ENCODE results near the gene DENND1A.
"Not testable (repeated sequence)": the region's sequence is repeated elsewhere in the genome, so short reads cannot be mapped to it uniquely, and the experiment has no call there.

The DENND1A gene

DNA sequence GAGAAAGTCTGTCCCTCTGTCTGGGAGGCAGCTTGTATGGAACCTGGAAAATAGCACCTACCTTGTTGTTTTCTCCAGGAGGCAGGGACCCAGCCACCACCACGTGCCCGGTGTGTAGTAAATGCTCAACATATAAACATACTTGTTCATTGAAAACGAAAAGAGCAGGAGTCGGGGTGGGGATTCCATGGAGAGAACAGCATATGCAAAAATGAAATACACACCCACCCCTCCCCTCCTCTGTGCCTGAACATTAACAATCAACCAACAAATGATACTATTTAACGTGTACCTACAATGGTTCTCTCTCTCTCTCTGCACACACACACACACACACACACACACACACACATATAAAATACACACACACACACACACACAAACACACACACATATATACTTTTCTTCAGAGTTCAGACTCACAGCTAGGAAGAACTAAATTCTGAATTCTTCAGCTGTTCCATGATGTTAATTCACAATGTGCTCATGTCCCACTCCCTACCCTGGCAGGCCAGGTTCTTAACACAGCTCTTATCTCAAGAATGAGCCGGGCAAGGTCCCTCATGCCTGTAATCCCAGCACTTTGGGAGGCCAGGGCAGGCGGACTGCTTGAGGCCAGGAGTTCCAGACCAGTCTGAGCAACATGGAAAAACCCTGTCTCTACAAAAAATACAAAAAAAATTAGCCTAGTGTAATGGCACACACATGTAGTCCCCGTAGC is 16.3 kb upstream of the DENND1A start:
- no peak for DNase-seq (ENCODE audit: low read depth, low spot score)

DNA sequence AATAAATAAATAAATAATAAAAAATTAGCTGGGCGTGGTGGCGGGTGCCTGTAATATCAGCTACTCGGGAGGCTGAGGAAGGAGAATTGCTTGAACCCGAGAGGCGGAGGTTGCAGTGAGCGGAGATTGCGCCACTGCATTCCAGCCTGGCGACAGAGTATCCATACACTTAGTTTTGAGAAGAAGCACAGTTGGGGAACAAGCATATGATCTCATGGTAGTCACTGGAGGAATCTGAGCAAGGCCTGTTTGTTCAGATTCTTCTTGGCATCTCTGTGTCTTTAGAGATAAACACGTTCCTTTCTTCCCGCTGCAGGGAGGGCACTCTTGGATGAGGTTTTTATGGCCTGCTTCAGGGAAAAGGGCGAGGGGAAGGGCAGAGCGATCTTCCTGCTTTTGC is 15.6 kb upstream of the DENND1A start:
- DNase-seq (ENCODE audit: low read depth, low spot score), result no peak

DNA sequence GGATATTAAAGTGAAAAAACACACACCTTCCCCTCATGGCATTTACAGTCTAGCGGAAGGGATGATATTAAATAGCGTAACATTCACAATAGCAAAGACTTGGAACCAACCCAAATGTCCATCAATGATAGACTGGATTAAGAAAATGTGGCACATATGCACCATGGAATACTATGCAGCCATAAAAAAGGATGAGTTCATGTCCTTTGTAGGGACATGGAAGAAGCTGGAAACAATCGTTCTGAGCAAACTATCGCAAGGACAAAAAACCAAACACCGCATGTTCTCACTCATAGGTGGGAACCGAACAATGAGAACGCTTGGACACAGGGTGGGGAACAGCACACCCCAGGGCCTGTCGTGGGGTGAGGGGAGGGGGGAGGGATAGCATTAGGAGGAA is 14.5 kb upstream of the DENND1A start:
- DNase-seq (ENCODE audit: low read depth, low spot score), result not testable (repeated sequence)

DNA sequence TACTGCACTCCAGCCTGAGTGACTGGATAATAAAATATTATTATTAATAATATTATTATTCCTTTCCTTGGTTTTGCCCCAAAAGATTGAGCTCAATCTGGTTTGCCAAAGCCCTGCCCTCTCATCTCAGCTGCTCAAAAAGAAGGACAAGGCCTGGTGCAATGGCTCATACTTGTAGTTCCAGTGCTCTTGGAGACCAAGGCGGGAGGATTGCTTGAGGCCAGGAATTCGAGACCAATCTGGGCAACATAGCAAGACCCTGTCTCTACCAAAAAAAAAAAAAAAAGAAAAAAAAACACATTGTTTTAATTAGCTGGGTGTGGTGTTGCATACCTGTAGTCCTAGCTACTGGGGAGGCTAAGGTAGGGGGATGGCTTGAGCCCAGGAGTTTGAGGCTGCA is 13.7 kb upstream of the DENND1A start:
- no peak for DNase-seq (ENCODE audit: low read depth, low spot score)

DNA sequence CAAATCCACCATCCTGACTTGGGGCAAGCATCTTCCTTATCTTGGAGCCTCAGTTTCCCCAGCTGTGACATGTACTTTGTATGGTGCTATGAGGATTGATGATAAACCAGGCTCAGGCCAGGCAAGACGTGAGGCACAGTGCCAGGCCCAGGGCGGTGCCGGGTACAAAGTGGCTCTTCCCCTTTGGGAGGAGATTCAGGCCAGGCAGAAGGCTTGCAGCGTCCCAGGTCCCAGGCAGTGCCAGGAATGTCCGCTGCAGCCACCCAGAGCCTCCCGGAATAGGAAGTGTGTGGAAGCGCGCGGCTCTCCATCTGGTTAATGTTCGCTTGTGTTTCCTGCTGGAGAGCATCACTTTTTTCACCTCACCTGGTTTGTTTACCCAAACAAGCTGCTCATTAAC is 12.6 kb upstream of the DENND1A start:
- DNase-seq (ENCODE audit: low read depth, low spot score), result no peak

DNA sequence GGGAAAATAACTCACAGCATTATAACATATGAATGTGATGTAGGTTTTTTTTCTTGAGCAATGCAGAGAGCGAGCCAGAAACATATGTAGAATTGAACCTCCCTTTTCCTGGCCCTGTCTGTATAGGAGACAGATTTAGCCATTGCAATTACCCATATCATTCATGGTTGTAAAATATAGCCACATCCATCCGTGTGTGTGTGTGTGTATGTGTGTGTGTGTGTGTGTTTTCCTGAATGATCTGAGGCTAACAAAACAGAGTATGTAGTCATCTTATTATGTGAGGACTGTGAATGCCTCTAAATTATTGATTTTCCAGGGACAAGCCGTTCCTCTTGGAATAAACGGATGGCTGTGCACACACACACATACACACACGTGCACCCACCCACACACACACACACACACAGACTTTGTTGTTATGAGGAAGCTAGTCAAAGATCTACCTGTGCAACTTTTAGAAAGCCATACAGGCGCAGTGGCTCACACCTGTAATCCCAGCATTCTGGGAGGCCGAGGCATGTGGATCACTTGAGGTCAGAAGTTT is 11.7 kb upstream of the DENND1A start:
- DNase-seq (ENCODE audit: low read depth, low spot score), result no peak

DNA sequence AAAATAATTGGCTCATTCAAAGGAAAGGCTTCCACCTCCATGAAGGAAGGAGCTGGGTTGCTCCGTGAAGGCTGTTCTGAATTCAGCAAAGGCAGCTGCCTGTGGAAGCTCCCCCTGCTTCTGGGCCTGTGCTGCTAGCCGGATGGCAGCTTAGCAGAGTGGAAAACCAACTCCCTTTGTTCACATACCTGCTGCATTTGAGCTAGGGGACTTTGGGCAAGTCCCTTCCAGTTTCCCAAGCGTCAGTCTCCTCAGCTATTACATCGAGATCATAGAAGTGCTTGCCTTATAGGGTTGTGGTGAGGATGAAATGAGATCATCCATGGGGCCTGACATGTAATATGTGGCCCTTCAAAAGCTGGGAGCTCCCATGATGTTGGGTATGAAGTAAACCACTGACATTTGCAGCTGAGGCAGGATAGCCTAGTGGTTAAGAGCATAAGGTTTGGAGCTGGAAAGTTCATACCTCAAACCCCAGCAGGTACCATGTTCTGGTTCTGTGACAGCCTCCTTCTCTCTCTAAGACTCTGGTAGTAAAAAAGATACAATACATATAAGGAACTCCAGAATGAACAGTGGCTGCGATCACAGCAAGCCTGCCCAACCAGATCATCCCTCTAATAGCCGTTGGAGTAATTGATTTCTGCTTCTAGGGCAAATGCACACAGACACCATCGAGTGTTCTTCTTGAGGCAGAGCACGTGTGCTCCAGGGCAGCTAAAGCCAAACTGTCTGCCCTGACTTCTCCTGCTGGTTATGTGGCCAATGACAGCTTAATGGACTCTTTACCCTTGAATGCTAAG is 11.0 kb upstream of the DENND1A start:
- DNase-seq (ENCODE audit: low read depth, low spot score), result no peak

DNA sequence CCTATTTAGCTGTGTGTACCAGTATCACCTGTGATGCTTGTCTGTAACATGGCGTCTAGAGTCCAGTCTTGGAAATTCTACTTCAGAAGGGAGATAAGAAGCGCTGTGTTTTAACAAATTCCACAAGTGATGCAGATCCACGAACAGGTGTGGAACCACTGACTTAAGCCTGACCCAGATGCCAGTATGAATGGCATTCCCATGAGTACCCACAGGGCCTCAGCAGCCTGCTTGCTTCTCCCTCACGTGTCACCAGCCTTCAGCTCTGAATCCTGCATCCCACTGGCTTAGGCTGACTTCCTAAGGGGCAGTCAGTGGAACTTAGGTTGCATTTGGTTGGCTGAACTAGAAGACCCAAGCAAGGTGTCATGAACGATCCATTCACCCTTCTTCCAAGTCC is 8.5 kb upstream of the DENND1A start:
- no peak for DNase-seq (ENCODE audit: low read depth, low spot score)

DNA sequence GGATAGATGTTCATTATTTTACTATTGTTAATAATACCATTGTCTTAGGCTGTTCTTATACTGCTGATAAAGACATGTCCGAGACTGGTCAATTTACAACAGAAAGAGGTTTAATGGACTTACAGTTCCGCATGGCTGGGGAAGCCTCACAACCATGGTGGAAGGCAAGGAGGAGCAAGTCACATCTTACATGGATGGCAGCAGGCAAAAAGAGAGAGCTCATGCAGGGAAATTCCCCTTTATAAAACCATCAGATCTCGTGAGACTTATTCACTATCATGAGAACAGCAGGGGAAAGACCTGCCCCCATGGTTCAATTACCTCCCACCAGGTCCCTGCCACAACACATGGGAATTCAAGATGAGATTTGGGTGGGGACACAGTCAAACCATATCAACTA is 6.6 kb upstream of the DENND1A start:
- DNase-seq (ENCODE audit: low read depth, low spot score), result not testable (repeated sequence)

DNA sequence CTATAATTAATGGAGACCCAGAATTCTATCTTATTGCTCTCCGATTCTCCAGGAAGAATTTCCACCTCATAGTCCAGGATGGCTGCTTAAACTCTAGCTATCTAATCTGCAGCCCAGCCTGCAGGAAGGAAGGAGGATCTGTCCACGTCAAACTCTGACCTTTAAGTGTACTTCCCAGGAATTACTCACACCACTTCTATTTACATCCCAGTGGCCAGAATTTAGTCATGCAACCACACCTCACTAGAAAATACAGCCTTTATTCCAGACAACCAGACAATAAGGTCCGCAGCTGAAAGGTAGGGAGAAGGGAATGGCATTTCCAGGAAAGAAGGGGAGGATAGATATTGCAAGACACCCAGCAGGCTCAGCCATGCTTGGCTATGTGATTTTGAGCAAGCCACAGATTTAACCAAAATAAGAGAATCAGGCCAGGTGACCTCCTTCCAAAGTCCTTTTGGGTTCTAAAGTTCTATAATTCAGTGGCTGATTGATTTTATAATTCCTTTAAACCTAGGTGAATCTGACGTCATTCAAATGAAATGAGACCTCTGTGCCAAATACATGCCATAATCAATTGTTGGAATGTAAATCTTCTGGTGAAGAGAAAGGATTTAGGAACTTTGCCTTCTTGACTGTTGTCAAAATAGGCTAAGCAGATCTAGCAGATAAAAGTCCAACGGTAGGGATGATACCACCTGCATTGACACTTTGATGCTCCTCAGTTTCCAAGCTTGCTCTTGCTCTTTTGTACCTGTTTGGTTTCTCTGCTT is 3.7 kb upstream of the DENND1A start:
- DNase-seq (ENCODE audit: low read depth, low spot score), result no peak

DNA sequence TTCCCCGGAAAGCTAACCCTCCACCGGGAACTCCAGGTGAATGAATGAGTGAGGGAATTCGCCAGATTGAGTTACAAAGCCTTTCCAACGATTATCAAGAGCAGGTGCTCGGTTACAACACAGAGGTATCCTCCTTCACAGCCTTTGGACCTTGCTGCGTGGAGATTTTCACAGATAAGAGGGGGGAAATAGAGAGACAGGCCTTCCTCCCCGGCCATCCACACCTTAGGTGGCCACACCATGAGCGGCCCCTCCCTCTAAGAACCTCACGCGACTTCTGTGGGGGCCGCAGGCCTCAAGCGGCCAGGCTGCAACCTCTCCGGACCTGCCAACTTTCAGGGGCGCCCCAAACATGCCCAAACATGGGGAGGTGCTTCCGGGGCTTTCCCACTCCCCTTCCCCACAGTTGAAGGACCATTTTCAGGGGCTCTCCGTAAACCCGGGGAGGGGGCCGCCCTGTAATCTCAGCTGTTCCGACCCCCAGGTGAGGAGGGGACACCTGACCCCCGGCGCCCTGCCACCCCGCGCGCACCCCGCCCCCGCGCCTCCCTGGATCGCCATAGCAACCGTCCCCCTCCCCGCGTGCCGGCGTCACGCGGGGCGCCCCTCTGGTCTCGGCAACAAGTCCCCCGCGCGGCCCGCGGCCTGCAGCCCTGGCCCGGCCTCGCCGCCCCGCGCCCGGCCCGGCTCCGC is 603 bp downstream of the DENND1A start:
- DNase-seq (ENCODE audit: low read depth, low spot score), result no peak

DNA sequence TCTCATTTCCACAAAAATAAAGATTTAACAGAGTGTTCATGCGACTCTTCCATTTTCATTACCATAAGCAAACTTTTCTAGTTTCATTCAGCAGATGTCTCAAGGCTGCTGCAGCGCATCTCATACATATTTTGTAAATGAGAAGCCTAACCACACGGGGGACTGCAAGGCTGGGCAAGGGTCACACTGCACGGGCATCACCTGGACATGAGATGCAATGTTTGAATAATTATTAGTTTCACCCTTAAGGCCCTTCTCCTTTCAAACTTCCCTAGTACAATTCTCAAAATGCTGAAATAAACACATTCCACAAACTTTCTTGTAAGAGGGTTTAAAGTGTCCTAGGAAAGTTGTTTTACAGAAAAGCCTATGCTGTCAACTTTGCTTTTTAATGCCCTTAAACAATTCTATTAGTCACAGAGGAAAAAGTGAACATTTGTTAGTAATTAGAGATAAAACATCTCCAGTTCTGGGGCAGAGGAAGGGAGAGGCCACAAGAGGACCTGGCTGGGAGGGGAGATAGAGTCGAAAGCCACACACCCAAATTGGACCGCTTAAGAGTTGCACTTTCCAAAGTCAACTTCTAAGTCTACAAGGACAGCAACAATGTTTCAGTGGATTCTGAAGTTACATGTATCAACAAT is 1.3 kb downstream of the DENND1A start:
- no peak for DNase-seq (ENCODE audit: low read depth, low spot score)

DNA sequence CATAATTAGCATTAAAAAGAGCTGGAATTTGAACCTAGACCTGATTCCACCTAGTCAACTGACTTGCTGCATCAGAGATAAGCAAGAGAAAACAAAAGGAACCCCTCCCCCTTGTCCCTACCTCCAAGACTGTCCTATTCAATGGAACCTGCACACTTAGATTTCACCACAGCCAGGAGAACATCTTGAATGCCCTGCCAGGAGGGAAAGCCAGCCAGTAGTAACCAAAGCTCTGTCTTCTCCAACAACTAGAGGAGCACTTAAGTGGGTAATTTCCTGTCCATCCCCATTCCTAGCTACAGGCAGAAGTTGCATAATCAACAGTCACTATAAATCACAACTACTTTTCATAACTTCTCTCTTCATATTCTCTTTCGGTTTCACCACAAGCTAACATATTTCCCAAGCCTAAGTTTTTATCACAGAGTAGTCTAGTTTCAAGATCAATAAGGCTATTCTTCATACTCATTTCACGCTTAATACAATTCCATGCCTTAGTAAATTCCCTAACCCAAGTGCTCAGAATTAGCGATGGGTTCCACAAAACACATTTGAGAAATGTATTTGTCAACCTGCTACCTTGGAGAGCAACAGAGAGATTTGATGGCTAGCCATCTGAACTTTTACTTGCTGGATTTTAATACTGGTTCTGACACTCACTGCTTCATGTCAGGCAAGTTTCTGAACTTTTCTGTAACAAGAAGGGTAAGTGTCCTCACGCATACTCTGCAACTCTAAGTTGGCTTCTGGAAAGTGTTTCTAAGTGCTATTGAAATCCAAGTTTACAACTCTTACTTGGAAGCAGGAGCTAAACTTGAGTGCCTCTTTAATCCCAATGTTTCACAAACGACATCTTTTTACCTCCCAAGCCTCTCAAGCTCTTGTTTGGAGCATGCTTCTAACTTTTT is 2.0 kb downstream of the DENND1A start:
- no peak for DNase-seq (ENCODE audit: low read depth, low spot score)

DNA sequence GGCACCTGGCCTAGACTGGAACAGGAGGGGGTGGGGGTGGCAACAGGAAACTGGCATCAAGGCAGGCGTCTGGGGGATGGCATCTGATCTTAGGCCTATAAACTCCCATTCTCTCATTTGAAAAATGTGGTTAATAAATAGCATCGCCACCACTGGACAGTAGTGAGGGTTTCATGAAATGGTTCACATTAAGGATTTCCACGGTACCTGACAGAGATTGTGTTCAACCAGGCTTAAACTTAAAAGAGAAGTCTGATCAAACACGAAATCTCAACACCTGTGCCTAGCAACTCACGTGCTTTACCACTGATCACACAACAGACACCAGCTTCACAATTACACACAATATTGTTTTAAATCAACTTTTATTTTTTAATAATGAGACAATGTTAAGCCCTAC is 3.0 kb downstream of the DENND1A start:
- DNase-seq (ENCODE audit: low read depth, low spot score), result no peak

DNA sequence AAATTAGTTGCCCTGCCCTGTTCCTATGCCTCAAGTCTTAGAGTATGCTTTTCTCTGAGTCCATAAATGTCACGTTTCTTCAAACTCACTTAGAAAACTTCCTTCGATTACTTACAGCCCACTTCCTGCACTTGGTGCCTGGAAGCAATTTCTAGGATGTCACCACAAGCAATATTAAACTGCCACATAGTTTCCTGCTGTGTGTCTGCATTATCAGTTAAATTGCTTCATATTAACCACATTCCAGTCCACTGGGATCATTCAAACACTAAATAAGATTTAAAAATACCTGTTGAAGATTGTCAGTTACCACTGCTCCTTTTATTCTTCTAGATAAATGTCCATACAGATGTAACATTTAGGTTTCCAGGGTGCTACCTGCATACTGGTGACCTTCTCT is 4.1 kb downstream of the DENND1A start:
- no peak for DNase-seq (ENCODE audit: low read depth, low spot score)

DNA sequence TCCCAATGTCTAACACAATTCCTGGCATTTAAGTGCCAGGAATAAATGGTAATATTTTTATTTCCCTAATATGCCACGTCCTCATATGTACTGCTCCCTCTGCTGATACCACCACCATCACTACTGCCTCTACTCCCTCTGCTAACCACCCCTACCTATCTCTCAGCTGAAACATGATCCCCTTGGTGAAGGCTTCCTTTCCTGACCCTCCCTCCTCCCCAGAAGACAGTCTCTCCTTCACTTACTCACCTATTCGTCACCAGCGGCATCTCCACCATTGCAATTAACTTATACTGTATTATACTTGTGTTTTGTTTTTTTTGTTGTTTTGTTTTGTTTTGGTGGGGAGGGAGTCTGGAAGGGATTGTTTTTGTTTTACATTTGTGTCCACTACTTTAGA is 4.8 kb downstream of the DENND1A start:
- DNase-seq (ENCODE audit: low read depth, low spot score), result no peak

DNA sequence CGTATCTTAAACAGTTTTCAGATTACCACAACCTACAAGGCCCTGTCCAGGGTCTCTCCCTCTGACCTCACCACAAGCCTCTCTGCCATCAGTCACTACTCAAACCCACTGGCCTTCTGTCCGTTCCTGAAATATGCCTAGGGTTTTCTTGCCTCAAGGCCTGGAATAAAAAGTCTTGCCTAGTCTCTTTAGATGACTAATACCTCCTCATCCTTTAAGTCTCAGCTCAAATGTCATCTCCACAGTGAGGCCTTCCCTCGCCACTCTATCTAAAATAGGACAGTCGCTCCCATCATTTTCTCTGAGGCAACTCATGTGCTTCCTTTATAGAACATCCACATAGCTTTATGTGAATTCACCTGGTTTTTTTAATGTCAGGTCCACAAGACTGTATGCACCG is 5.2 kb downstream of the DENND1A start:
- DNase-seq (ENCODE audit: low read depth, low spot score), result no peak

DNA sequence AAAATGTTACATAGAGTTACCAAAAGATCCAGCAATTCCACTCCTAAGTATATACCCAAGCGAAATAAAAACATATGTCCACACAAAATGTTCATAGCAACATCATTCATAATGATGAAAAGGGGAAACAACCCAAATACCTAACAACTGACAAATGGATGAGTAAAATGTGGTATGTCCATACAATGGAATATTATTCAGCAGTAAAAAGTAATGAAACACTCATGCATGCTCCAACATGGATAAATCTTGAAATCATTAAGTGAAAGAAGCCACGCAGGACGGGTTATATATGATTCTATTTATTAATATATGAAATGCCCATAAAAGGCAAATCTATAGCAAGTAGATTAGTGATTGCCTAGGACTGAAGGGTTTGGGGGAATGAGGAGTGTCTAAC is 6.0 kb downstream of the DENND1A start:
- no peak for DNase-seq (ENCODE audit: low read depth, low spot score)

DNA sequence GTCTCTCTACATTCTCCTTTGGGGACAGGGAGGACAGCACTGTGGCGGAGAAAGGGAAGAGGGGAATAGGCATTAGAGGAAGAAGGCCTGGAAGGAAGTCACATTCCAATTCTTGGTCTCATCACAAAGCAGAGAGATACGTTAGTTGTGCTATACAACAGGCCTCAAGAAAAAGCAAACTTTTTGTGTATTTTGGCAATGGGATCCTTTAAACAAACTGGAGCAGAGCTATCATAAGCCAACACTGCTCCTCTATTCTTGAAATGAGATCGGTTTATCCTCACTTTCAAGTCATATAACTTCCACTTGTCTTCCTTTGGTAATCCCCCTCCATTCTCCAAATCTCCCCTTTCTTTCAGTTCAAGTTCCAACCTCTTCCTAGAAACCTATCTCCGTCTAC is 6.5 kb downstream of the DENND1A start:
- DNase-seq (ENCODE audit: low read depth, low spot score), result no peak

DNA sequence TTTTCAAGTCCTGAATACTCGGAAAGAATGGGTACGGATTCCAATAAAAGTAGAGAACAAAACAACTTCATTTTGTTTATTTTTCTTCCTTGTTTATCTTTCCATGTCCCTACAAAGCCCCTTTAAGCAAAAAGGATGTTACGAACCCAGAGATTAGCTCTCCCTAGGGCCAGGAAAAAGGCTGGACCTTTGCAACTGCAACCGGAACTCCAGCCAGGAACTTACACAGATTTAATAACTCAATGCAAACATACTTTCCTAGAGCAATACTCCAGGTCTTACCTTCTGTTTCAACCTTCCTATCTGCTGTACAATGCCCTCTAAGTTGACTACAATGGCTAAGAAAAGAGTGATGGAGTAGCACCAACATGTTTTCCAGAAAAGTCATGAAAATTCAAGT is 7.0 kb downstream of the DENND1A start:
- no peak for DNase-seq (ENCODE audit: low read depth, low spot score)
